A549 (cell line): Measurements from ENCODE around the gene CFAP92.

Experiments used
- CEBPB ChIP-seq, 2 experiments: fragments of >200 bp in 1 of 2; sonication (Bioruptor Twin) in 1 of 2; formaldehyde crosslinking in 1 of 2; IDR thresholded peaks; 2 replicates each; pipeline ENCODE4 v1.6.1; 2012 to 2016
- EP300 ChIP-seq, 2 experiments: fragments of >200 bp; sonication (Bioruptor Twin); formaldehyde crosslinking; IDR thresholded peaks; 2 replicates in 1 of 2; 3 replicates in 1 of 2; pipeline ENCODE4 v1.6.1; 2016 to 2017
- JUN ChIP-seq, 2 experiments: fragments of >200 bp; sonication (Bioruptor Twin); formaldehyde crosslinking; IDR thresholded peaks; 2 replicates in 1 of 2; 3 replicates in 1 of 2; pipeline ENCODE4 v1.6.1; 2016 to 2017
- POLR2A ChIP-seq: IDR thresholded peaks from 2 replicates; pipeline ENCODE4 v1.6.1; 2012; ENCODE audit warnings: mild to moderate bottlenecking, low read length
- RFX5 ChIP-seq: fragments of 450-650 bp; IDR thresholded peaks from 2 replicates; pipeline ENCODE4 v1.7.1; 2014; ENCODE audit warnings: antibody characterized with exemption, mild to moderate bottlenecking, moderate library complexity
- RNF2 ChIP-seq: fragments of 200-600 bp; sonication (generic); IDR thresholded peaks from 2 replicates; pipeline ENCODE4 v1.6.1; 2016; ENCODE audit warnings: low read depth, mild to moderate bottlenecking, antibody characterized with exemption, moderate library complexity, borderline replicate concordance
- SMC3 ChIP-seq: fragments of >200 bp; sonication (Bioruptor Twin); formaldehyde crosslinking; IDR thresholded peaks from 3 replicates; pipeline ENCODE4 v1.6.1; 2018; ENCODE audit warnings: inconsistent platforms
- TF ChIP-seq, protein P1 (sequence below): fragments of >200 bp; sonication (Bioruptor Twin); formaldehyde crosslinking; IDR thresholded peaks from 3 replicates; pipeline ENCODE4 v1.5.1; 2016
- TF ChIP-seq, protein P2 (sequence below): IDR thresholded peaks from 2 replicates; pipeline ENCODE4 v1.6.1; 2012

DNA sequence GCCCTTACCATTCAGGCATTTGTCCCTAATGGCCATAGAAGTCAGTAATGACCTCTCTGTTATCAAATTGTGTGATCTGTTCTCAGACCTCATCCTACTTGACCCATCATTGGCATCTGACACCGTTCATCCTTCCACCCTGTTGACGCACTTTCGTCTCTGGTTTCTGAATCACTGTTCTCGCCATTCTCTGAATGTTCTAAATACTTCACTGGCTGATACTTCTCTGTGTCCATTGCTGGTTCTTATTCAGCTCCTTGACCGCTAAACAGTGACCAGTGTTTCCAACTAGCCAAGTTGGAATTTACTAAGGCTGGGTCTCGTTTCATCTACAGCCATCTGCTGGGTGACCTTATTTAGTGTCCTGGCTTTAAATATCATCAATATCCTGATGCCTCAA, 112.3 kb downstream of the CFAP92 start:
- TF ChIP-seq EP300 (IDR thresholded peaks at IDR 0.05): no peak
- no peak for TF ChIP-seq CEBPB (IDR thresholded peaks at IDR 0.05)
- TF ChIP-seq, protein P1, sequence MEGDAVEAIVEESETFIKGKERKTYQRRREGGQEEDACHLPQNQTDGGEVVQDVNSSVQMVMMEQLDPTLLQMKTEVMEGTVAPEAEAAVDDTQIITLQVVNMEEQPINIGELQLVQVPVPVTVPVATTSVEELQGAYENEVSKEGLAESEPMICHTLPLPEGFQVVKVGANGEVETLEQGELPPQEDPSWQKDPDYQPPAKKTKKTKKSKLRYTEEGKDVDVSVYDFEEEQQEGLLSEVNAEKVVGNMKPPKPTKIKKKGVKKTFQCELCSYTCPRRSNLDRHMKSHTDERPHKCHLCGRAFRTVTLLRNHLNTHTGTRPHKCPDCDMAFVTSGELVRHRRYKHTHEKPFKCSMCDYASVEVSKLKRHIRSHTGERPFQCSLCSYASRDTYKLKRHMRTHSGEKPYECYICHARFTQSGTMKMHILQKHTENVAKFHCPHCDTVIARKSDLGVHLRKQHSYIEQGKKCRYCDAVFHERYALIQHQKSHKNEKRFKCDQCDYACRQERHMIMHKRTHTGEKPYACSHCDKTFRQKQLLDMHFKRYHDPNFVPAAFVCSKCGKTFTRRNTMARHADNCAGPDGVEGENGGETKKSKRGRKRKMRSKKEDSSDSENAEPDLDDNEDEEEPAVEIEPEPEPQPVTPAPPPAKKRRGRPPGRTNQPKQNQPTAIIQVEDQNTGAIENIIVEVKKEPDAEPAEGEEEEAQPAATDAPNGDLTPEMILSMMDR: no peak
- TF ChIP-seq, protein P2, sequence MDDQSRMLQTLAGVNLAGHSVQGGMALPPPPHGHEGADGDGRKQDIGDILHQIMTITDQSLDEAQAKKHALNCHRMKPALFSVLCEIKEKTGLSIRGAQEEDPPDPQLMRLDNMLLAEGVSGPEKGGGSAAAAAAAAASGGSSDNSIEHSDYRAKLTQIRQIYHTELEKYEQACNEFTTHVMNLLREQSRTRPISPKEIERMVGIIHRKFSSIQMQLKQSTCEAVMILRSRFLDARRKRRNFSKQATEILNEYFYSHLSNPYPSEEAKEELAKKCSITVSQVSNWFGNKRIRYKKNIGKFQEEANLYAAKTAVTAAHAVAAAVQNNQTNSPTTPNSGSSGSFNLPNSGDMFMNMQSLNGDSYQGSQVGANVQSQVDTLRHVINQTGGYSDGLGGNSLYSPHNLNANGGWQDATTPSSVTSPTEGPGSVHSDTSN: no peak
- no peak for TF ChIP-seq POLR2A
- no peak for TF ChIP-seq RFX5
- no peak for TF ChIP-seq SMC3
- TF ChIP-seq RNF2: no peak
- TF ChIP-seq JUN (IDR thresholded peaks at IDR 0.05): no peak
